ENCODE measurements around the gene PCBD1.

DNA sequence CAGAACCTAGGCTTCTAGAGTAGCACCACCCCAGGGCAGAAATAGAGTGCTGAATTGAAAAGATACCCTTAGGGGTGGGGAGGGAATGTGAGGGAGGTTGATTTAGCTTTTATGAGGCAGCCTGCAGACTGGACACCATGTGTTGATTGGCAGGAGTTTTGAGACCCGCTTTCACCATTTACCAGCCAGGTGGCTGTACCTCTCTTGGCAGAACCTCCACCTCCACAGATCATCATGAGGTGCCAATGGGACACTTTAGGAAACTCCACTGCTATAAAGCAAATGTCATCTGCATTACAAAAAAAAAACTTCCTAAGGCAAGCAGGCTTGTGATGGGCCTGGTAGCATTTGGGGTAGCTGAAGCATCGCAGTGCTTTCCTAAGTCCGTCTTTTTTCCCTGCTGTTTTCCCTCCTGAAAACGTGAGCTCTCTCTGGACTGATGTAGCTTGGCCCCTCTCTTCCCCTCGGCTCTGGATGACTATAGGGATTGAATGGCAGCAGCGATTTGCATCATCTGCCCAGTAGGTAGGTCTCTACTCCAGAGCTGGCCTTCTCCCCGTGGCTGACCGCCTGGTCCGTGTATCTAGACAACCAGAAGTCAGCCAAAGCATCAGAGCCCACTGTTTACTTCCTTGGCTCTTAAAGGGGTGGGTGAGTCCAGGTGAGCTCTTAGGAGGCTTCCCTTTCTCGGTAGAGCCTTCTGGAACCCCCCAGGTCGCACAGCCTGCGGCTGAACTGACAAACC, 1.3 kb downstream of the PCBD1 start:
- TF ChIP-seq POLR2AphosphoS5 (IDR thresholded peaks at IDR 0.05), result no peak
- TF ChIP-seq, protein P1, sequence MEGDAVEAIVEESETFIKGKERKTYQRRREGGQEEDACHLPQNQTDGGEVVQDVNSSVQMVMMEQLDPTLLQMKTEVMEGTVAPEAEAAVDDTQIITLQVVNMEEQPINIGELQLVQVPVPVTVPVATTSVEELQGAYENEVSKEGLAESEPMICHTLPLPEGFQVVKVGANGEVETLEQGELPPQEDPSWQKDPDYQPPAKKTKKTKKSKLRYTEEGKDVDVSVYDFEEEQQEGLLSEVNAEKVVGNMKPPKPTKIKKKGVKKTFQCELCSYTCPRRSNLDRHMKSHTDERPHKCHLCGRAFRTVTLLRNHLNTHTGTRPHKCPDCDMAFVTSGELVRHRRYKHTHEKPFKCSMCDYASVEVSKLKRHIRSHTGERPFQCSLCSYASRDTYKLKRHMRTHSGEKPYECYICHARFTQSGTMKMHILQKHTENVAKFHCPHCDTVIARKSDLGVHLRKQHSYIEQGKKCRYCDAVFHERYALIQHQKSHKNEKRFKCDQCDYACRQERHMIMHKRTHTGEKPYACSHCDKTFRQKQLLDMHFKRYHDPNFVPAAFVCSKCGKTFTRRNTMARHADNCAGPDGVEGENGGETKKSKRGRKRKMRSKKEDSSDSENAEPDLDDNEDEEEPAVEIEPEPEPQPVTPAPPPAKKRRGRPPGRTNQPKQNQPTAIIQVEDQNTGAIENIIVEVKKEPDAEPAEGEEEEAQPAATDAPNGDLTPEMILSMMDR (IDR thresholded peaks at IDR 0.05), result no peak
- no peak for TF ChIP-seq POLR2A (IDR thresholded peaks at IDR 0.05)
